WTC11 (cell line): Measurements from ENCODE around the gene CMTM4. TPM values are rescaled to one million over a fixed set of nuclear protein-coding genes. Genes with fewer than 3 reads are reported as not detected.

ENCODE experiments used
- ATAC-seq: fragments of 200-7000 bp; cut with Tn5 transposase; 2 replicates; pipeline ENCODE4 v1.10.0; 2021; ENCODE audit warnings: mild to moderate bottlenecking, moderate library complexity
- CTCF ChIA-PET: fragments of 300-600 bp; sonication (Branson Sonifier 250); formaldehyde crosslinking; loops from one replicate; lab custom pipeline; 2021; ENCODE audit warnings: antibody characterized with exemption; lab: Charles Lee
- POLR2A ChIA-PET: fragments of 350-600 bp; sonication (Branson Sonifier 250); formaldehyde crosslinking; loops from one replicate; lab custom pipeline; 2021; ENCODE audit warnings: antibody characterized with exemption; lab: Charles Lee
- DNase-seq: peaks from one replicate; pipeline ENCODE4 v3.0.0; 2021; ENCODE audit warnings: low spot score
- H3K27ac Mint-ChIP-seq: 2 replicates; pipeline ENCODE4 v1.8.0; 2021; ENCODE audit warnings: mixed read lengths
- H3K27me3 Mint-ChIP-seq: 2 replicates; pipeline ENCODE4 v1.8.0; 2021; ENCODE audit warnings: low read depth, mild to moderate bottlenecking, moderate library complexity, mixed read lengths
- H3K36me3 Mint-ChIP-seq: 2 replicates; pipeline ENCODE4 v1.8.0; 2021; ENCODE audit warnings: mixed read lengths
- H3K4me1 Mint-ChIP-seq: 2 replicates; pipeline ENCODE4 v1.8.0; 2022; ENCODE audit warnings: mixed read lengths
- H3K4me3 Mint-ChIP-seq: 2 replicates; pipeline ENCODE4 v1.8.0; 2021; ENCODE audit warnings: mild to moderate bottlenecking, moderate library complexity, mixed read lengths
- H3K9me3 Mint-ChIP-seq: 2 replicates; pipeline ENCODE4 v1.8.0; 2021; ENCODE audit warnings: mixed read lengths
- ATF1 ChIP-seq: sonication (generic); formaldehyde crosslinking; IDR thresholded peaks from 2 replicates; pipeline ENCODE4 v1.8.1; 2023; ENCODE audit warnings: mild to moderate bottlenecking, moderate library complexity, missing genetic modification reagents
- GABPB1 ChIP-seq: sonication (generic); formaldehyde crosslinking; IDR thresholded peaks from 2 replicates; pipeline ENCODE4 v1.8.1; 2023; ENCODE audit warnings: mild to moderate bottlenecking, missing genetic modification reagents
- GRHL2 ChIP-seq: fragments of 250-450 bp; sonication (Bioruptor Pico); IDR thresholded peaks from 2 replicates; pipeline ENCODE4 v1.8.0; 2022; ENCODE audit warnings: mild to moderate bottlenecking, moderate library complexity; ENCODE audit not compliant: insufficient replicate concordance, severe bottlenecking
- GTF2I ChIP-seq: fragments of 250-450 bp; sonication (Bioruptor Pico); conservative IDR thresholded peaks from 2 replicates; pipeline ENCODE4 v1.4.0; 2021; ENCODE audit warnings: mild to moderate bottlenecking
- HMGXB4 ChIP-seq: sonication (generic); formaldehyde crosslinking; IDR thresholded peaks from 2 replicates; pipeline ENCODE4 v1.8.1; 2023; ENCODE audit warnings: mild to moderate bottlenecking, moderate library complexity, missing genetic modification reagents
- JAZF1 ChIP-seq: fragments of 250-450 bp; sonication (Bioruptor Pico); IDR thresholded peaks from 2 replicates; pipeline ENCODE4 v1.9.0; 2021; ENCODE audit warnings: moderate library complexity, mild to moderate bottlenecking, inconsistent platforms
- KAT7 ChIP-seq: sonication (generic); formaldehyde crosslinking; IDR thresholded peaks from 2 replicates; pipeline ENCODE4 v1.8.1; 2023; ENCODE audit warnings: missing genetic modification reagents, mild to moderate bottlenecking, borderline replicate concordance
- NR2C2 ChIP-seq: sonication (generic); formaldehyde crosslinking; IDR thresholded peaks from 2 replicates; pipeline ENCODE4 v1.8.0; 2022; ENCODE audit warnings: mild to moderate bottlenecking, missing genetic modification reagents
- PRDM15 ChIP-seq: sonication (generic); formaldehyde crosslinking; IDR thresholded peaks from 2 replicates; pipeline ENCODE4 v1.8.0; 2022; ENCODE audit warnings: missing genetic modification reagents
- RELA ChIP-seq: sonication (generic); formaldehyde crosslinking; IDR thresholded peaks from 2 replicates; pipeline ENCODE4 v1.8.1; 2022; ENCODE audit warnings: missing genetic modification reagents, mild to moderate bottlenecking, borderline replicate concordance
- ZBTB21 ChIP-seq: sonication (generic); formaldehyde crosslinking; IDR thresholded peaks from 2 replicates; pipeline ENCODE4 v1.8.1; 2023; ENCODE audit warnings: mild to moderate bottlenecking, missing genetic modification reagents, borderline replicate concordance
- ZNF219 ChIP-seq: sonication (generic); formaldehyde crosslinking; IDR thresholded peaks from 2 replicates; pipeline ENCODE4 v1.8.0; 2023; ENCODE audit warnings: missing genetic modification reagents, mild to moderate bottlenecking, borderline replicate concordance
- ZSCAN18 ChIP-seq: fragments of 250-450 bp; sonication (Bioruptor Pico); IDR thresholded peaks from 2 replicates; pipeline ENCODE4 v2.1.2; 2022; ENCODE audit warnings: mild to moderate bottlenecking, moderate library complexity
- total RNA-seq: library from RNA; stranded (reverse); gene quantifications from 3 replicates; pipeline ENCODE4 v1.2.3, GENCODE V29; 2021
- TF ChIP-seq, protein P1 (sequence below): sonication (generic); formaldehyde crosslinking; IDR thresholded peaks from 2 replicates; pipeline ENCODE4 v1.8.1; 2023; ENCODE audit warnings: mild to moderate bottlenecking, missing genetic modification reagents, moderate library complexity
- TF ChIP-seq, protein P2 (sequence below): sonication (generic); formaldehyde crosslinking; conservative IDR thresholded peaks from 2 replicates; pipeline ENCODE4 v1.8.1; 2022; ENCODE audit warnings: mild to moderate bottlenecking, missing genetic modification reagents
- TF ChIP-seq, protein P3 (sequence below): sonication (generic); formaldehyde crosslinking; IDR thresholded peaks from 2 replicates; pipeline ENCODE4 v1.8.0; 2023; ENCODE audit warnings: missing genetic modification reagents
- TF ChIP-seq, protein P4 (sequence below): sonication (generic); formaldehyde crosslinking; IDR thresholded peaks from 2 replicates; pipeline ENCODE4 v1.8.0; 2022; ENCODE audit warnings: mild to moderate bottlenecking, missing genetic modification reagents

The CMTM4 gene
- total RNA-seq, 1 experiment from 2014 or later, result 56.2 TPM

- CTCF ChIA-PET, result interaction anchor here (1.1 to 4.0 kb wide), 22 partner anchors 10 to 246 kb away, joined by 3 to 80 read pairs (median 11); partner anchors contain the start of genes CMTM3, CMTM4 and DYNC1LI2
- H3K27me3 Mint-ChIP-seq, result no peaks in the 10 kb centered on the region
- POLR2A ChIA-PET, result interaction anchor here (0.7 kb wide), 1 partner anchor 160 kb away, joined by 4 read pairs; no protein-coding TSS in a partner anchor
- no peaks in the 10 kb centered on the region for H3K36me3 Mint-ChIP-seq
- H3K4me3 Mint-ChIP-seq, result no peak overlapping the region
- peaks cover 18% of the 10 kb centered on the region for H3K4me1 Mint-ChIP-seq
- no peak for ATAC-seq
- H3K9me3 Mint-ChIP-seq, result no peaks in the 10 kb centered on the region
- TF ChIP-seq PRDM15 (CRISPR knock-in tag) (no peak), ZBTB21 (CRISPR knock-in tag) (no peak), GABPB1 (CRISPR knock-in tag) (no peak), RELA (CRISPR knock-in tag) (no peak), HMGXB4 (CRISPR knock-in tag) (no peak), GTF2I (CRISPR knock-in tag) (no peak), ZNF219 (CRISPR knock-in tag) (no peak), NR2C2 (no peak), GRHL2 (CRISPR knock-in tag) (no peak), ATF1 (CRISPR knock-in tag) (no peak), ZSCAN18 (CRISPR knock-in tag) (no peak), JAZF1 (CRISPR knock-in tag) (no peak), KAT7 (CRISPR knock-in tag) (no peak)
- TF ChIP-seq, protein P1, sequence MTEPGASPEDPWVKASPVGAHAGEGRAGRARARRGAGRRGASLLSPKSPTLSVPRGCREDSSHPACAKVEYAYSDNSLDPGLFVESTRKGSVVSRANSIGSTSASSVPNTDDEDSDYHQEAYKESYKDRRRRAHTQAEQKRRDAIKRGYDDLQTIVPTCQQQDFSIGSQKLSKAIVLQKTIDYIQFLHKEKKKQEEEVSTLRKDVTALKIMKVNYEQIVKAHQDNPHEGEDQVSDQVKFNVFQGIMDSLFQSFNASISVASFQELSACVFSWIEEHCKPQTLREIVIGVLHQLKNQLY (CRISPR knock-in tag), result no peak
- TF ChIP-seq, protein P2, sequence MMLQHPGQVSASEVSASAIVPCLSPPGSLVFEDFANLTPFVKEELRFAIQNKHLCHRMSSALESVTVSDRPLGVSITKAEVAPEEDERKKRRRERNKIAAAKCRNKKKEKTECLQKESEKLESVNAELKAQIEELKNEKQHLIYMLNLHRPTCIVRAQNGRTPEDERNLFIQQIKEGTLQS (CRISPR knock-in tag), result no peak
- TF ChIP-seq, protein P3, sequence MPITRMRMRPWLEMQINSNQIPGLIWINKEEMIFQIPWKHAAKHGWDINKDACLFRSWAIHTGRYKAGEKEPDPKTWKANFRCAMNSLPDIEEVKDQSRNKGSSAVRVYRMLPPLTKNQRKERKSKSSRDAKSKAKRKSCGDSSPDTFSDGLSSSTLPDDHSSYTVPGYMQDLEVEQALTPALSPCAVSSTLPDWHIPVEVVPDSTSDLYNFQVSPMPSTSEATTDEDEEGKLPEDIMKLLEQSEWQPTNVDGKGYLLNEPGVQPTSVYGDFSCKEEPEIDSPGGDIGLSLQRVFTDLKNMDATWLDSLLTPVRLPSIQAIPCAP (CRISPR knock-in tag), result no peak
- TF ChIP-seq, protein P4, sequence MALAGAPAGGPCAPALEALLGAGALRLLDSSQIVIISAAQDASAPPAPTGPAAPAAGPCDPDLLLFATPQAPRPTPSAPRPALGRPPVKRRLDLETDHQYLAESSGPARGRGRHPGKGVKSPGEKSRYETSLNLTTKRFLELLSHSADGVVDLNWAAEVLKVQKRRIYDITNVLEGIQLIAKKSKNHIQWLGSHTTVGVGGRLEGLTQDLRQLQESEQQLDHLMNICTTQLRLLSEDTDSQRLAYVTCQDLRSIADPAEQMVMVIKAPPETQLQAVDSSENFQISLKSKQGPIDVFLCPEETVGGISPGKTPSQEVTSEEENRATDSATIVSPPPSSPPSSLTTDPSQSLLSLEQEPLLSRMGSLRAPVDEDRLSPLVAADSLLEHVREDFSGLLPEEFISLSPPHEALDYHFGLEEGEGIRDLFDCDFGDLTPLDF (CRISPR knock-in tag), result no peak
- no peak for DNase-seq
- H3K27ac Mint-ChIP-seq, result peak overlapping the region; percentile 30; the same call in 1 of the 2 replicates
These were observed 44.6 kb downstream of the CMTM4 start for GRCh38 chr16:66651965-66652364.
